Kidney epithelial cell (primary cell): ENCODE data around the gene ZFYVE16. TPM values are rescaled to one million over a fixed set of nuclear protein-coding genes. Genes with fewer than 3 reads are reported as not detected.

Source experiments
- DNase-seq: peaks from one replicate; pipeline ENCODE4 v3.0.0-alpha.2; 2010; ENCODE audit warnings: low read depth
- H3K27me3 ChIP-seq: 2 replicates; pipeline ENCODE4 v1.6.0; 2011; ENCODE audit warnings: low read length; ENCODE audit not compliant: control insufficient read depth, insufficient read depth
- H3K36me3 ChIP-seq: 2 replicates; pipeline ENCODE4 v1.5.1; 2011; ENCODE audit warnings: low read length; ENCODE audit not compliant: control insufficient read depth, insufficient read depth
- H3K4me3 ChIP-seq: 2 replicates; pipeline ENCODE4 v1.5.1; 2011; ENCODE audit warnings: low read depth, mild to moderate bottlenecking, control low read depth, low read length
- CTCF ChIP-seq: IDR thresholded peaks from 2 replicates; pipeline ENCODE4 v1.5.1; 2011; ENCODE audit warnings: mild to moderate bottlenecking, moderate library complexity, low read length, control low read depth, inconsistent platforms; ENCODE audit not compliant: insufficient read depth, poor library complexity, severe bottlenecking
- total RNA-seq: library from RNA; depleted of rRNA; stranded (reverse); fragments of >200 nt; gene quantifications from 2 replicates; pipeline ENCODE4 v1.2.3, GENCODE V29; 2015

The ZFYVE16 gene
- total RNA-seq, 1 donor from 2014 or later: 26.0 TPM

GRCh38 chr5:80480354-80480753 is 72.5 kb downstream of the ZFYVE16 start:
- Histone ChIP-seq H3K27me3 (no peaks in the 10 kb centered on the region), H3K36me3 (peaks cover 1% of the 10 kb centered on the region), H3K4me3 (no peak overlapping the region)
- TF ChIP-seq CTCF: no peak
- no peak for DNase-seq

GRCh38 chr5:80481019-80481893 is 73.4 kb downstream of the ZFYVE16 start:
- H3K27me3 ChIP-seq: no peaks in the 10 kb centered on the region
- TF ChIP-seq CTCF: peak; percentile 80
- DNase-seq: no peak
- peaks cover 1% of the 10 kb centered on the region for H3K36me3 ChIP-seq
- H3K4me3 ChIP-seq: no peak overlapping the region

- Histone ChIP-seq H3K4me3 (no peak overlapping the region), H3K27me3 (no peaks in the 10 kb centered on the region), H3K36me3 (peaks cover 1% of the 10 kb centered on the region)
- no peak for TF ChIP-seq CTCF
- no peak for DNase-seq
These were observed 74.7 kb downstream of the ZFYVE16 start for GRCh38 chr5:80482578-80482977.

- no peaks in the 10 kb centered on the region for H3K27me3 ChIP-seq
- no peak overlapping the region for H3K4me3 ChIP-seq
- peaks cover 1% of the 10 kb centered on the region for H3K36me3 ChIP-seq
- DNase-seq: no peak
- TF ChIP-seq CTCF: no peak
These were observed 75.9 kb downstream of the ZFYVE16 start for GRCh38 chr5:80483636-80484232.

- TF ChIP-seq CTCF: no peak
- DNase-seq: no peak
- H3K27me3 ChIP-seq: no peaks in the 10 kb centered on the region
These were observed 79.6 kb downstream of the ZFYVE16 start for GRCh38 chr5:80487444-80487828.

More at GRCh38 chr5:80487444-80487828, 79.6 kb downstream of the ZFYVE16 start:
- no peaks in the 10 kb centered on the region for H3K36me3 ChIP-seq
- H3K4me3 ChIP-seq: peak overlapping the region; percentile 70
